Activated T-helper 17 cell treated with anti-CD3 and anti-CD28 coated beads, Interleukin-2, amount 50 U/mL, for 72 hours (primary cell): ENCODE measurements around the gene ARL4A. TPM values are rescaled to one million over a fixed set of nuclear protein-coding genes. Genes with fewer than 3 reads are reported as not detected.
"Not testable (repeated sequence)": the region's sequence is repeated elsewhere in the genome, so short reads cannot be mapped to it uniquely, and the experiment has no call there.

Experiments
- ATAC-seq: fragments of 150-1000 bp; cut with Tn5 transposase; replicated peaks from 2 replicates; pipeline ENCODE4 v1.10.0; 2021; ENCODE audit warnings: mild to moderate bottlenecking, moderate library complexity
- H3K27ac Mint-ChIP-seq: one replicate; pipeline ENCODE4 v1.8.0; 2022; ENCODE audit warnings: mixed read lengths
- H3K27me3 Mint-ChIP-seq: one replicate; pipeline ENCODE4 v1.8.0; 2022; ENCODE audit warnings: mixed read lengths
- H3K36me3 Mint-ChIP-seq: one replicate; pipeline ENCODE4 v1.8.0; 2022; ENCODE audit warnings: low read depth, mild to moderate bottlenecking, mixed read lengths
- H3K4me1 Mint-ChIP-seq: one replicate; pipeline ENCODE4 v1.8.0; 2022; ENCODE audit warnings: mixed read lengths
- H3K4me3 Mint-ChIP-seq: one replicate; pipeline ENCODE4 v1.8.0; 2022; ENCODE audit warnings: mild to moderate bottlenecking, mixed read lengths
- H3K9me3 Mint-ChIP-seq: one replicate; pipeline ENCODE4 v1.8.0; 2022; ENCODE audit warnings: mixed read lengths
- total RNA-seq, 2 donors: library from RNA; stranded (reverse); gene quantifications; one replicate each; pipeline ENCODE4 v1.2.3, GENCODE V29; 2022

Gene ARL4A
- total RNA-seq, 2 donors from 2014 or later, result 12.4 to 17.0 TPM

DNA sequence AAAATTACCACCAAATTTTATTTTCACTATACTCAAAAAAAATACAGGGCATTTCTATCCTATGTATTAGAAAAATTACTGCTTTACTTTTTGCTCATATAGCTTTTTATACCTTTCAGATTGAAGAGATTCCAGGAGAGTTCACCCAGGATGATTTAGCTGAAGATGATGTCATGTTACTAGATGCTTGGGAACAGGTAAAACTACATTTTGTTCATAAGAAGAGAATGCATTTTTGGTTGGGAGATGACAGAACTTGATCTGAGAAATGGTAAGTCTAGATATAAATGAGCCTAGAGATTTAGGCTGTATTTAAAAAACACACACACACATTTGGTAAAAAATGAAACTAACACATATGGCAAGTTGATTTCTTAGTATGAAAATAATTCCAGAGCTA lies 38.1 kb upstream of the ARL4A start:
- ATAC-seq, result no peak
- H3K36me3 Mint-ChIP-seq, result no peaks in the 10 kb centered on the region
- no peaks in the 10 kb centered on the region for H3K4me1 Mint-ChIP-seq
- H3K27ac Mint-ChIP-seq, result no peak overlapping the region
- H3K9me3 Mint-ChIP-seq, result no peaks in the 10 kb centered on the region
- H3K27me3 Mint-ChIP-seq, result no peaks in the 10 kb centered on the region
- H3K4me3 Mint-ChIP-seq, result no peak overlapping the region

DNA sequence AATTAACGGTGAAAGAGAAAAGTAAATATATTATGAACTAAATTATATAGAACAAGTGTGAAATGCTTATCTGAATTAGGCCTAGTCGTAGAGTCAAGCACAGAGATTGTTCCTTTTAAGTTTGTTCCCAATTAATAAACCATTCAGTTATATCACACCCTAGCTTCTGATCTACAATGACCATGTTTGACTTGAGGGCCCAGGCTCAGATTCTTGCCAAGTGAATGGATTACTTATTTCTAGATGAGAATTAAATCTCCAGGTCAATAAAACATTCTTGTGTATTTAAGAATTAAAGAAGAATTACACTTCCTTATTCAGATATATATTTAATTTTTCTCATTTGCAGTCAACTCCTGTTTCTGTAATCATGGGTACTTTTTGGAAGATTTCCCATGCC lies 37.4 kb upstream of the ARL4A start:
- Mint-ChIP-seq H3K27me3 (no peaks in the 10 kb centered on the region), H3K36me3 (no peaks in the 10 kb centered on the region), H3K4me3 (no peak overlapping the region), H3K4me1 (no peaks in the 10 kb centered on the region), H3K9me3 (no peaks in the 10 kb centered on the region), H3K27ac (no peak overlapping the region)
- ATAC-seq, result no peak

DNA sequence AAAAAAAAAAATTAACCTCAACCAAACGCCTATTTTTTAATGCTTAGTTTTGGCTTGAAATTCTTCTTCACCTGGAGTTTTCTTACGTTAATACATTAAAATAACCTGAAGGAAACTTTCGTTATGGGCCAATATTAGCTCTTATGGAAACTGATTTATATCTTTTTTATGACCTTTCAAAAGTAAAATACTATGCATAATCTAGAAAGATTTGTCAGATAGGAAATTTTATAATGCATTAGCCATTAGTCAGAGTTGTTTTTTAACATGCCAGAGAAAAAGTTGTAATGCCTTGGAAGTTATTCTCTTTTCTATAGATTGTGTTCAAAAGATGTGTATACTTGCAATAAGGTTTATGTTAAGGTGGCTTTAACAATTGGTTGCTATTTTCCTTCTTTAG lies 34.3 kb upstream of the ARL4A start:
- H3K9me3 Mint-ChIP-seq, result no peaks in the 10 kb centered on the region
- H3K27me3 Mint-ChIP-seq, result no peaks in the 10 kb centered on the region
- no peaks in the 10 kb centered on the region for H3K36me3 Mint-ChIP-seq
- no peak for ATAC-seq
- no peak overlapping the region for H3K4me3 Mint-ChIP-seq
- H3K27ac Mint-ChIP-seq, result no peak overlapping the region
- H3K4me1 Mint-ChIP-seq, result no peaks in the 10 kb centered on the region

DNA sequence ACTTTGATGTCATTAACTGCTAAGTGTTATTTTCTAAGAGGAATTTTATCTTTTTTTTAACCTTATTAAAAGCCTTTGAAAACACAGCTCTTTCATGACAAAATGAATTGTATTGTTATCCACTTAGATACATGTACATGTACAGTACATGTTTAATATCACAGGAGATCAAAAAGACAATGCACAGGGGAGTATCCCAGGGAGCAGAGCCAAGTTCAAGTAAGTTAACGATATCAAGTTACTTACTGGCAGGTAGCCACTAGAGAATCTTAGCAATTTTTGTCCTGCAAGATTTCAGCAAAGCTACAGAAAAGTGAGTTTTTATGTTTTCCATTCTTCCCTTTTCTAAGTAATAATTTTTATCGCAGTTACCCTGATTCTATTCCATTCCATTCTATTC lies 33.9 kb upstream of the ARL4A start:
- Mint-ChIP-seq H3K36me3 (no peaks in the 10 kb centered on the region), H3K27me3 (no peaks in the 10 kb centered on the region), H3K4me1 (no peaks in the 10 kb centered on the region), H3K27ac (no peak overlapping the region), H3K4me3 (no peak overlapping the region), H3K9me3 (no peaks in the 10 kb centered on the region)
- no peak for ATAC-seq

DNA sequence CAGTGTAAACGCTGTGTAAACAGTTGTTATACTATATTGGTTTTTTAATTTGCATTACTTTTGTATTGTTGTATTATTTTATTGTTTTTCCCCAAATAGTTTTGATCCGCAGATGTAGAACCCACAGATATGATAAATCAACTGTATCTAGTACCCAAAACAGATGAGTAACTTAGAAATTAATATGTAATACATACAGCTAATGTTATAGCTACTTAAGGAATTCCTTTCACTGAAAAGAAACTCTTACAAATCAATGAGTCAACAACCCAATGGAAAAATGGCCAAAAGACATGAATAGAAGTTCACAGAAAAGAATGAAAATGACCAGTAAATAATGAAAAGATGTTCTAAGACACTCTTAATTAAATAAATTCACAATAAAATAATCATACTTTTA lies 32.3 kb upstream of the ARL4A start:
- H3K4me1 Mint-ChIP-seq, result no peaks in the 10 kb centered on the region
- ATAC-seq, result no peak
- no peaks in the 10 kb centered on the region for H3K27me3 Mint-ChIP-seq

DNA sequence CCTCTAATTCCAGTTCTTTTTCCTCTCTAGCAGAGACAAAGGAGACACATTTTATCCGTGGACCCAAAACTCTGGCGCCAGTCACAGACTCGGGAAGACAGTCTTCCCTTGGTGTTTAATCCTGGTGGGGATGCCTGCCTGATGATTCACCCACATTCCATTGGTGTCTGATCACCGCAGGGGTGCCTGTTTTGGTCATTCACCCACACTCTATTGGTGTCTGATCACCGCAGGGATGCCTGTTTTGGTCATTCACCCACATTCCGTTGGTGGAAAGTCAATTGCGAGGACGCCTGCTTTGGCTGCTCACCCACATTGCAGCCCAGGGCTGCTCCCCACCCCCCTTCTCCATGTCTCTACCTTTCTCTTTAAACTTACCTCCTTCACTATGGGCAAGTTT lies 27.0 kb upstream of the ARL4A start:
- not testable (repeated sequence) for H3K4me3 Mint-ChIP-seq, H3K27me3 Mint-ChIP-seq, H3K4me1 Mint-ChIP-seq, ATAC-seq, H3K27ac Mint-ChIP-seq, H3K36me3 Mint-ChIP-seq, H3K9me3 Mint-ChIP-seq

More for the DNA sequence above, 32.3 kb upstream of the ARL4A start:
- H3K4me3 Mint-ChIP-seq, result no peak overlapping the region
- H3K36me3 Mint-ChIP-seq, result no peaks in the 10 kb centered on the region
- H3K27ac Mint-ChIP-seq, result no peak overlapping the region
- H3K9me3 Mint-ChIP-seq, result no peaks in the 10 kb centered on the region

DNA sequence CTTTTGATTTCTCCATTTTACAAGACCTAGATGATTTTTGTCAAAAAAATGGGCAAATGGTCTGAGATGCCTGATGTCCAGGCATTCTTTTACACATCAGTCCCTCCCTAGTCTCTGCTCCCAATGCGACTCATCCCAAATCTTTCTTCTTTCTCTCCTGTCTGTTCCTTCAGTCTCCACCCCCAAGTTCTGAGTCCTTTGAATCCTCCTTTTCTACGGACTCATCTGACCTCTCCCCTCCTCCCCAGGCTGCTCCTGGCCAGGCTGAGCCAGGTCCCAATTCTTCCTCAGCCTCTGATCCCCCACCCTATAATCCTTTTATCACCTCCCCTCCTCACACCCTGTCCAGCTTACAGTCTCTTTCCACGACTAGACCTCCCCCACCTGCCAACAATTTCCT lies 26.4 kb upstream of the ARL4A start:
- not testable (repeated sequence) for H3K36me3 Mint-ChIP-seq, H3K9me3 Mint-ChIP-seq, ATAC-seq, H3K4me1 Mint-ChIP-seq, H3K27ac Mint-ChIP-seq, H3K27me3 Mint-ChIP-seq, H3K4me3 Mint-ChIP-seq

DNA sequence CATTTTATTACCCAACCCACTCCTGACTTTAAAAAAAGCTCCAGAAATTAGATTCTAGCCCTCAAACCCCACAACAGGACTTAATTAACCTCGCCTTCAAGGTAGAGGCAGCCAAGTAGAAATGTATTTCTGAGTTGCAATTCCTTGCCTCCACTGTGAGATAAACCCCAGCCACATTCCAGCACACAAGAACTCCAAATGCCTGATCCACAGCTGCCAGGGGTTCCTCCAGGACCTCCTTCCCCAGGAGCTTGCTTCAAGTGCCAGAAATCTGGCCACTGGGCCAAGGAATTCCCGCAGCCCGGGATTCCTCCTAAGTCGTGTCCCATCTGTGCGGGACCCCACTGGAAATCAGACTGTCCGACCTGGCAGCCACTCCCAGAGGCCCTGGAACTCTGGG lies 25.9 kb upstream of the ARL4A start:
- H3K27ac Mint-ChIP-seq, result no peak overlapping the region
- no peaks in the 10 kb centered on the region for H3K36me3 Mint-ChIP-seq
- no peak for ATAC-seq
- no peaks in the 10 kb centered on the region for H3K4me1 Mint-ChIP-seq
- H3K4me3 Mint-ChIP-seq, result no peak overlapping the region
- H3K9me3 Mint-ChIP-seq, result no peaks in the 10 kb centered on the region
- no peaks in the 10 kb centered on the region for H3K27me3 Mint-ChIP-seq

DNA sequence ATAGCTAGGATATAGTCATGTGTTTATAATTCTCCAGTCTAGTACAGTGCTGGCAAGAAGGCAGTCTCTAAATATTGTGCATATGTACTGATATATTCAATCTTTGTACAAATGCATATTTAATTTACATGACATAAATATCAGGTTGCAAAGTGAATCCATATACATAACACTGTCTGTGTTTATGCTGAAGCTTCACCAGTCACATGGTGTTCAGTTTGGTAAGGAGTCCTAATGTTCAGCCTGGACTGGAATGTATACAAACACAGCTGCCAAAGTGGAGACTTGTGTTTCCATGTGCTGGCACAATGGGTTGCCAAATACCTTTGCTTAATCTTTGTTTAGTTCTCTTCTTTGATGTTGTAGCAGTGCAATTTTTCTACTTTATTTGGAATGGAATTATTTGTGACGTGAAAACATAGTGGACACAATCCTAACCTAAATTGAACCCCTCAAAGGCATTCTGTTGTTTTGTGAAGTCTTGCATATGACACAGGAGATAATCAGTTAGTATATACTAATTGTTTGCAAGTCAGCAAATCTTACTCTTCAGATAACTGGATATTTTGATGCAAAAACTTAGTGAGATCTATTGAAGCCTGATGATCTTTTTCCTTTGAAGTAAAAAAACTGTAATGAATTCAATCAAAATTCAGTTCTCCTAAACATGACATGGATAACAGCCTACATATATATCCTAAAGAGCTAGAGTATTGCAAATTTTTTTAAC lies 17.3 kb upstream of the ARL4A start:
- no peaks in the 10 kb centered on the region for H3K27me3 Mint-ChIP-seq
- H3K4me1 Mint-ChIP-seq, result peaks cover 6% of the 10 kb centered on the region
- no peaks in the 10 kb centered on the region for H3K36me3 Mint-ChIP-seq
- H3K9me3 Mint-ChIP-seq, result no peaks in the 10 kb centered on the region
- ATAC-seq, result no peak
- H3K4me3 Mint-ChIP-seq, result no peak overlapping the region
- H3K27ac Mint-ChIP-seq, result no peak overlapping the region

DNA sequence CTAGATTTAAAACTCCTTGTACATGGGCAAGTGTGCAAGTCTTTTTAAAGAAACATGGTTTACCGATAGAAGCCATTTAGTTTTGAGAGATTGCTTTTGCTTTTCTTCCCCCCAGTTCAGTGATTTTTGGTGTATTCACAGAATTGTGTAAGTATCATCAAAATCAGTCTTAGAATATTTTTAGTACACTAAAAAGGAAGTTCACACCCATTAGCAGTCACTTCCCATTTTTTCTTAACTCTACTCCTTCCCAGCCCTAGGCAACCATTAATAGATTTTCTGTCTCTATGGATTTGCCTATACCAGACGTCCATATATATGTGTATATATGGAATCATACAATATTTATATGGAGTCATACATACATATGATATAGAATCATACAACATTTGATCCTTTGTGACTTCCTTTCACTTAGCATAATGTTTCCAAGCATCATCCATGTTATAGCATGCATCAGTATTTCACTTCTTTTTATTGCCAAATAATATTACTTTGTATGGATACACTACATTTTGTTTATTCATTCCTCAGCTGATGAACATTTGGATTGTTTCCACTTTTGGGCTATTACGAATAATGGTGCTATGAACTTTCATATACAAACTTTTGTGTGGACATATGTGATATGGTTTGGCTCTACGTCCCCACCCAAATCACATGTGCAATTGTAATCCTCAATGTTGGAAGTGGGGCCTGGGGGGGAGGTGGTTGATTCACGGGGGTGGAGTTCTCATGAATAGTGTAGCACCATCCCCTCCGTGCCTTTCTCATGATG lies 16.5 kb upstream of the ARL4A start:
- no peak overlapping the region for H3K4me3 Mint-ChIP-seq
- no peaks in the 10 kb centered on the region for H3K27me3 Mint-ChIP-seq
- no peaks in the 10 kb centered on the region for H3K9me3 Mint-ChIP-seq
- no peak overlapping the region for H3K27ac Mint-ChIP-seq
- ATAC-seq, result no peak
- H3K4me1 Mint-ChIP-seq, result peaks cover 6% of the 10 kb centered on the region
- H3K36me3 Mint-ChIP-seq, result no peaks in the 10 kb centered on the region

DNA sequence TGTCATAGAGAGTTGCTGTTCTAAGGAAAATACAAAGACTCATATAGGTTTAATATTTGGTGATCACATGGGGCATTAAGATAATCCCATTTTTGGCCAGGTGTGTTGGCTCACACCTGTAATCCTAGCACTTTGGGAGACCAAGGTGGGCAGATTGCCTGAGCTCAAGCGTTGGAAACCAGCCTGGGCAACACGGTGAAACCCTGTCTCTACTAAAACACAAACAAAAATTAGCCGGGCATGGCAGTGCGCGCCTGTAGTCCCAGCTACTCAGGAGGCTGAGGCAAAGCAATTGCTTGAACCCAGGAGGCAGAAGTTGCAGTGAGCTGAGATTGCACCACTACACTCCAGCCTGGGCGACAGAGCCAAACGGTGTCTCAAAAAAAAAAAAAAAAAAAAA lies 14.0 kb upstream of the ARL4A start:
- not testable (repeated sequence) for H3K4me3 Mint-ChIP-seq, H3K27me3 Mint-ChIP-seq, H3K27ac Mint-ChIP-seq, H3K9me3 Mint-ChIP-seq, H3K36me3 Mint-ChIP-seq, H3K4me1 Mint-ChIP-seq, ATAC-seq

DNA sequence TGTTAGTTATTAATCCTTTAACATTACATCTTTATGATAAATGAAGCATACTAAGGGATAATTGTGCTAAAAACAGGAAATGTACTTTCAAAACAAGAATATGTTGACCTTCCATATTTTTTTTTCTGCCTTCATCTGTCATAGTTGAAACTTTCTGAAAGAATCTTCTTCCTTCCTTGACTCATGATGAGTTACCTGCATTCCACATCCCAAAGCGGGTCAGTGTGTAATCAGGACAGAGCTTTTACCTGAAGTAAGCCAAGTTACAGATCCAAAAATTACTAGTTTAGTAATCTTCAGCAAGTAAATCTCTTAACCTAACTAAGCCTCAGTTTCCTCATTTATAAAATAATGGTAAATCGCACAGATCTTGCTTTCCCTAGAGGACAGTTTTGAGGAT lies 13.4 kb upstream of the ARL4A start:
- Mint-ChIP-seq H3K9me3 (no peaks in the 10 kb centered on the region), H3K4me1 (peaks cover 6% of the 10 kb centered on the region), H3K4me3 (no peak overlapping the region), H3K27me3 (no peaks in the 10 kb centered on the region), H3K27ac (no peak overlapping the region), H3K36me3 (no peaks in the 10 kb centered on the region)
- ATAC-seq, result no peak

DNA sequence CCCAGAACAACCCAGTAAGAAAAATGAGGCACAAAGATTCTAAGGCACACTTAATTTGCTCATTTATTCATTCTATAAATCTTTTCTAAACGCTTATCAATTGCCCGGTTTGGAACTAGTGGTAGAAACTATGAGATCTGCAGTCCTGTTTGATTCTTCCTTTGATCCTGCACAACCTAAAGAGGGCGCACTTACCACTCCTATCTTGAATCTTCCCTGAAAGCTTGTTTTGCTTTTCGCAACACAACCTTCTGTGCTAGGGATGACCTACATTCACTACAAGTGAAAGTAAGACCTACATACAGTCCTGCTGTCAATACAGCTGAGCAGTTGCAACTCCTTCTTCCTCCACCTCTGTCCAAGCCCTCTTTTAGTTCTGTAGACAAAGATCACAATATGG lies 12.6 kb upstream of the ARL4A start:
- H3K27ac Mint-ChIP-seq, result peak overlapping the region; percentile 7
- no peaks in the 10 kb centered on the region for H3K27me3 Mint-ChIP-seq
- H3K9me3 Mint-ChIP-seq, result no peaks in the 10 kb centered on the region
- peak overlapping the region; percentile 19 for H3K4me3 Mint-ChIP-seq
- H3K4me1 Mint-ChIP-seq, result peaks cover 6% of the 10 kb centered on the region
- no peaks in the 10 kb centered on the region for H3K36me3 Mint-ChIP-seq
- ATAC-seq, result peak; percentile 85

DNA sequence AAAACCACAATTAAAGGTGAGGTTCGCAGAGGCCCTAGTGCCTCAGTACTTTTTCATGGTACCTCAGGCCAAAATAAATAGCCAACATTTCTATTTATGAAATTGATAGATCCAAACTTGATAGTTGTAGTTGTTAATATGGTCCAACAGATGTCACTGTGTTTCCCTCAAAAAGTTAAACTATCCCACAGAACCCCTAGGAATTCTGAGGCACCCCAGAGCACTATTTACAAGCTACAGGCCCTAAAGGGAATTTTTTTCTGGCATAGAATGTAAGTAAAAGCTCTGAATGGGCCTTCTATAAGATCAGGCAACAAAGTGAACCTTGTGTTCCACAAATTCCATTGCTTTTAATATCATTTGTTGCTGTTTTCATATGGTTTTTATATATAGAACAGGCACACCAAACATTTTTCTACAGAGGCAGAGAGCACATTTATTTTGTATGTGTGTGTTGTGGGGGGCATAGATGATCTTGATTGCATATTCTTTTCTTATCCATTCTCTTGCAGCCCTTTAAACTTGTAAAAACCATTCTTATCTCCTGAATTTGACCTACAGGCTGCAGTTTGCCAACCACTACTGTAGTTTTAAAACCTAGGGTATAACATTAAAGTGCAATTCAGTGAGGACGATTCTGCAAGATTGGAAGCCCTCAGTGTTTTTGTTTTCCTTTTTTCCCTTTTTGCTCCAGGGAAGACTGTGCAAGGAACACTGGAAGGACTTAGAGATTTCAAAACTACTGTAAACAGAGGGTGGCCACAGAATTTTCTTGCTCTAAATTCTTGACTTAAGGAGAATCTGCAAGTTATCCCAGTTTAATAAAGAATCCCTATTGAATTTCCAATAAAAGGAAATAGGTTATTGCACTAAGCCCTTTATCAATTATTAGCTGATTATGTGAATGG lies 3.5 kb upstream of the ARL4A start:
- Mint-ChIP-seq H3K4me3 (no peak overlapping the region), H3K9me3 (no peaks in the 10 kb centered on the region), H3K4me1 (peaks cover 10% of the 10 kb centered on the region), H3K36me3 (peaks cover 16% of the 10 kb centered on the region), H3K27me3 (no peaks in the 10 kb centered on the region), H3K27ac (no peak overlapping the region)
- ATAC-seq, result no peak

DNA sequence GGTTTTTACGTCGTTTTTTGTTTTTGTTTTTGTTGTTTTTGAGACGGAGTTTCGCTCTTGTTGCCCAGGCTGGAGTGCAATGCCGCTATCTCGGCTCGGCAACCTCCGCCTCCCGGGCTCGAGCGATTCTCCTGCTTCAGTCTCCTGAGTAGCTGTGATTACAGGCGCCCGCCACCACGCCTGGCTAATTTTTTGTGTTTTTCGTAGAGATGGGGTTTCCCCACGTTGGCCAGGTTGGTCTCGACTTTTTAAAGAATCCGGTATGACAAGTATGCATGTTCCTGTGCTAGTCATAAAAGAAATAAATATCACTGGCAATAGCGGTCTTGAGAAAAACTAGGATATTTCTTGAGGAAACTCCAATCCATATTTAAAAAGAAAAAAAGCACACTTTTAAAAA lies 2.7 kb upstream of the ARL4A start:
- H3K36me3 Mint-ChIP-seq, result peaks cover 24% of the 10 kb centered on the region
- no peak overlapping the region for H3K4me3 Mint-ChIP-seq
- peaks cover 10% of the 10 kb centered on the region for H3K4me1 Mint-ChIP-seq
- no peak for ATAC-seq
- no peaks in the 10 kb centered on the region for H3K27me3 Mint-ChIP-seq
- H3K9me3 Mint-ChIP-seq, result no peaks in the 10 kb centered on the region
- no peak overlapping the region for H3K27ac Mint-ChIP-seq
